ENCODE measurements around the gene ATP6AP2. TPM values are rescaled to one million over a fixed set of nuclear protein-coding genes. Genes with fewer than 3 reads are reported as not detected.
"Not testable (repeated sequence)": the region's sequence is repeated elsewhere in the genome, so short reads cannot be mapped to it uniquely, and the experiment has no call there.

The ATP6AP2 gene
- total RNA-seq, 1 donor from 2014 or later = 85.7 TPM

DNA sequence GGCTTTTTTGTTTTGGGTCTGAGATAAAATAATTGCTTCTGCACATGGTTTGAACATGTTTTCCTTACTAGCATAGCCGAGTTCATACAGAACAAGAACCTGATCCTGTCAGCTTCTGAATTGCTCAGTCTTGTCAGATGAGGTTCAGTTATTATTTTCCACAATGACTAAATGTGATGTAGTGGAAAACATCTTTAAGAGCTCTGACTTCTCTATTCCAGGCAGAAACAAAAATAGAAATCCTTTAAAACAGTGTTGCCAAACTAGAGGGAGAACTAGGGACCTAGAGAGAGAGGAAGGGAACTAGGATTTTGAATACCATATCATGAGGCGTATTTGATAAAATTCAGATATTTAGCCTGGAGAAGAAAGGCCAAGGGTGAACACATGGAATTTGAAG is 2.0 kb downstream of the ATP6AP2 start:
- intact Hi-C loops (cut with DNase I) = no loop called here
- DNase-seq (ENCODE audit: extremely low spot score in 2 of 2) = no peak
- TF ChIP-seq POLR2AphosphoS5 (IDR thresholded peaks at IDR 0.05; ENCODE audit: insufficient read depth in 1 of 2, low read depth in 1 of 2) (no peak), POLR2A (IDR thresholded peaks at IDR 0.05) (no peak)
- TF ChIP-seq, protein P1, sequence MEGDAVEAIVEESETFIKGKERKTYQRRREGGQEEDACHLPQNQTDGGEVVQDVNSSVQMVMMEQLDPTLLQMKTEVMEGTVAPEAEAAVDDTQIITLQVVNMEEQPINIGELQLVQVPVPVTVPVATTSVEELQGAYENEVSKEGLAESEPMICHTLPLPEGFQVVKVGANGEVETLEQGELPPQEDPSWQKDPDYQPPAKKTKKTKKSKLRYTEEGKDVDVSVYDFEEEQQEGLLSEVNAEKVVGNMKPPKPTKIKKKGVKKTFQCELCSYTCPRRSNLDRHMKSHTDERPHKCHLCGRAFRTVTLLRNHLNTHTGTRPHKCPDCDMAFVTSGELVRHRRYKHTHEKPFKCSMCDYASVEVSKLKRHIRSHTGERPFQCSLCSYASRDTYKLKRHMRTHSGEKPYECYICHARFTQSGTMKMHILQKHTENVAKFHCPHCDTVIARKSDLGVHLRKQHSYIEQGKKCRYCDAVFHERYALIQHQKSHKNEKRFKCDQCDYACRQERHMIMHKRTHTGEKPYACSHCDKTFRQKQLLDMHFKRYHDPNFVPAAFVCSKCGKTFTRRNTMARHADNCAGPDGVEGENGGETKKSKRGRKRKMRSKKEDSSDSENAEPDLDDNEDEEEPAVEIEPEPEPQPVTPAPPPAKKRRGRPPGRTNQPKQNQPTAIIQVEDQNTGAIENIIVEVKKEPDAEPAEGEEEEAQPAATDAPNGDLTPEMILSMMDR (IDR thresholded peaks at IDR 0.05) = no peak

DNA sequence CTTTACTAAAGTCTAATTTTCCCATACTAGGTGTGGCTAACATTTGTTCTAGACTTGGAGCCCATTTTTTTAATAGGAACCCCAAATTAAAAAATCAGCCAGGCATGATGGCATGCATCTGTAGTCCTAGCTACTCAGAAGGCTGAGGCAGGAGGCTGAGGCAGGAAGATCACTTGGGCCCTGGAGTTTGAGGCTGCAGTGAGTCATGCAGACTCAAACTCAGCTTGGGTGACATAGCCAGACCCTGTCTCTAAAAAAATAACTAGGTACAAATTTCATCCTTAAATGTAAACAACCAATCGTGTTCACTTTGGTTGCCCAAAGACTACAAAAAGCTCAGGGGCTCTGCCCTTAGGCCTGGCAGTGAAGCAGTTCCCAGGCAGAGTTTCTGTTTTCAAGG is 6.9 kb downstream of the ATP6AP2 start:
- intact Hi-C loops (cut with DNase I); H3K4me3 ChIP-seq; H3K36me3 ChIP-seq; H3K9me3 ChIP-seq; H3K27ac ChIP-seq; DNase-seq (ENCODE audit: extremely low spot score in 2 of 2); H3K4me1 ChIP-seq; H3K27me3 ChIP-seq: not testable (repeated sequence)

More for the DNA sequence above, 2.0 kb downstream of the ATP6AP2 start:
- Histone ChIP-seq H3K4me3 (no peak overlapping the region), H3K9me3 (no peaks in the 10 kb centered on the region), H3K27ac (no peak overlapping the region), H3K27me3 (no peaks in the 10 kb centered on the region), H3K4me1 (peaks cover 9% of the 10 kb centered on the region), H3K36me3 (no peaks in the 10 kb centered on the region)

DNA sequence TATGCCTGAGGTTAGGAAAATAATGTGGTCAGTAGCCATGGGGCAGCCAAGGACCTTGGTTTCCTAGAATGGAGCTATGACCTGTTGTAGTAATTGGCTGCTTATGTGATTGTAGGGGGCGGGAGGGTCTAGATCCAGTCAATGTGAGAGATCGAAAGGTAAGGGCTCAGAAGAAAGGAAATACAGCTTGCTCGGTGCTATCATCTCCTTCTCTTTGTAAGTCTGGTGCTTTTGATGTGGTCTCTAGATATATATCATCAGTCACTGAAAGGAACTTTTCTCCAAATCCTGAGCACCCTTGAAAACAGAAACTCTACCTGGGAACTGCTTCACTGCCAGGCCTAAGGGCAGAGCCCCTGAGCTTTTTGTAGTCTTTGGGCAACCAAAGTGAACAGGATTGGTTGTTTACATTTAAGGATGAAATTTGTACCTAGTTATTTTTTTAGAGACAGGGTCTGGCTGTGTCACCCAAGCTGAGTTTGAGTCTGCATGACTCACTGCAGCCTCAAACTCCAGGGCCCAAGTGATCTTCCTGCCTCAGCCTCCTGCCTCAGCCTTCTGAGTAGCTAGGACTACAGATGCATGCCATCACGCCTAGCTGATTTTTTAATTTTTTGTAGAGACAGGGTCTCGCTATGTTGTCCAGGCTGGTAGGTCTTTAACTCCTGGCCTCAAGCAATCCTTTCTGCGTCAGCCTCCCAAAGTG is 9.0 kb downstream of the ATP6AP2 start:
- intact Hi-C loops (cut with DNase I); H3K4me3 ChIP-seq; H3K27me3 ChIP-seq; H3K27ac ChIP-seq; DNase-seq (ENCODE audit: extremely low spot score in 2 of 2); H3K9me3 ChIP-seq; H3K36me3 ChIP-seq; H3K4me1 ChIP-seq: not testable (repeated sequence)

DNA sequence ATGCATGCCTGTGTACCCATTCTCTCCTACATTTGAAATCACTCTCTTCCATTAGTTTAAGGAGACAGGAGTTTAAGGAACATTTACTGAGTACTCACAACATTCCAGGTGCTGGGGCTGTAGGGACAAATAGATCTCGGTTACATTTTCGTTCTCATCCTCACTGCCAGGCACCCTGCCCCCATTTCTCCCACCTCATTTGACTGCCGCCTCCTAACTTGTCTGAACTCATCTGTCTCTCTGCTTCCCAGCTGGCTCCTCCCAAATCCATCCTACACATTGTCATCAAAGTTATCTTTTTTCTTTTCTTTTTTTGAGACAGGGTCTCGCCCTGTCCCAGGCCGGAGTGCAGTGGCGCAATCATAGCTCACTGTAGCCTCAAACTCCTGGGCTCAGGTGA is 22.7 kb downstream of the ATP6AP2 start:
- Histone ChIP-seq H3K36me3 (peaks cover 0 to 14% of the 10 kb centered on the region in 2 donors), H3K9me3 (no peaks in the 10 kb centered on the region), H3K4me1 (no peaks in the 10 kb centered on the region), H3K27ac (no peak overlapping the region), H3K27me3 (no peaks in the 10 kb centered on the region), H3K4me3 (no peak overlapping the region)
- TF ChIP-seq POLR2AphosphoS5 (IDR thresholded peaks at IDR 0.05; ENCODE audit: insufficient read depth in 1 of 2, low read depth in 1 of 2) = no peak
- no peak for TF ChIP-seq POLR2A (IDR thresholded peaks at IDR 0.05)
- TF ChIP-seq, protein P1 (IDR thresholded peaks at IDR 0.05) = no peak
- no peak for DNase-seq (ENCODE audit: extremely low spot score in 2 of 2)
- intact Hi-C loops (cut with DNase I) = no loop called here

DNA sequence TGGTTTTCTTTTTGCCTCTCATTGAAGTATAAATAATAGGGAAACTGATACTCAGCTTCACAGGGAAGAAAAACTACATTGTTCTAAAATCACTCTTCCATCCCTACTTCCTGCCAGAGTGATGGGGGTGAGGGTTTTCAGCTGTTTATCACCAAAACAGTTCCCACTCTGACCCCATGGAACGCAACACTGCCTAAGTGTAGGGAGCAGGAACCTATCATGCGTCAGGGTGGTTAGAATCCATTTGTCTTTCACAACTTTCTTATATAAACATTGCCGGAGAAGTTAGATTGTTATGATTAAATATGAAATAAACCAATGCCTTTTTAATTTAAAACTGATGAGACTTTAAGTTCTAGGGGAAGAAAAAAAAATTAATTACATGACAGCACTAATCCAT is 26.6 kb downstream of the ATP6AP2 start:
- TF ChIP-seq, protein P1 (IDR thresholded peaks at IDR 0.05) = no peak
- TF ChIP-seq POLR2A (IDR thresholded peaks at IDR 0.05) = no peak
- TF ChIP-seq POLR2AphosphoS5 (IDR thresholded peaks at IDR 0.05; ENCODE audit: insufficient read depth in 1 of 2, low read depth in 1 of 2) = no peak
- no peaks in the 10 kb centered on the region for H3K36me3 ChIP-seq
- no peaks in the 10 kb centered on the region for H3K4me1 ChIP-seq
- DNase-seq (ENCODE audit: extremely low spot score in 2 of 2) = no peak
- no peak overlapping the region for H3K4me3 ChIP-seq
- no peaks in the 10 kb centered on the region for H3K27me3 ChIP-seq
- H3K9me3 ChIP-seq = no peaks in the 10 kb centered on the region
- no peak overlapping the region for H3K27ac ChIP-seq
- intact Hi-C loops (cut with DNase I) = no loop called here

DNA sequence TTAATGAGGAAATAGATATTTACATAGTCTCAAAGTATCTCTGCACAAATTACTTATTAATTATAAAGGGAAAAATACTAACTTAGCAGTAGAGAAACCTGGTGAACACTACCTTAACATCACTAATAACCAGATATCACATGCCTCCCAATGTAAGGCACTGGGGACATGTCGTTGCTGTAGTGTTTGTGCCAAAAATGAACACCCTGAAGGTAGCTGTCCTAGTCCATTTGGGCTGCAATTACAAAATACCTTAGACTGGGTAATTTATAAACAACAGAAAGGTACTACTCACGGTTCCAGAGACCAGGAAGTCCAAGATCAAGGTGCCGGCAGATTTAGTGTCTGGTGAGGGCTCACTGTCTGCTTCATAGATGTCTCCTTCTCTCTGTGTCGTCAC is 31.7 kb downstream of the ATP6AP2 start:
- Histone ChIP-seq H3K9me3 (no peaks in the 10 kb centered on the region), H3K4me1 (no peaks in the 10 kb centered on the region), H3K27me3 (no peaks in the 10 kb centered on the region), H3K4me3 (no peak overlapping the region), H3K27ac (no peak overlapping the region), H3K36me3 (no peaks in the 10 kb centered on the region)
- DNase-seq (ENCODE audit: extremely low spot score in 2 of 2) = no peak
- no peak for TF ChIP-seq POLR2AphosphoS5 (IDR thresholded peaks at IDR 0.05; ENCODE audit: insufficient read depth in 1 of 2, low read depth in 1 of 2)
- intact Hi-C loops (cut with DNase I) = no loop called here
